ENCODE data around the gene KRTAP4-1.
"Not testable (repeated sequence)": the region's sequence is repeated elsewhere in the genome, so short reads cannot be mapped to it uniquely, and the experiment has no call there.

KRTAP4-1 gene

DNA sequence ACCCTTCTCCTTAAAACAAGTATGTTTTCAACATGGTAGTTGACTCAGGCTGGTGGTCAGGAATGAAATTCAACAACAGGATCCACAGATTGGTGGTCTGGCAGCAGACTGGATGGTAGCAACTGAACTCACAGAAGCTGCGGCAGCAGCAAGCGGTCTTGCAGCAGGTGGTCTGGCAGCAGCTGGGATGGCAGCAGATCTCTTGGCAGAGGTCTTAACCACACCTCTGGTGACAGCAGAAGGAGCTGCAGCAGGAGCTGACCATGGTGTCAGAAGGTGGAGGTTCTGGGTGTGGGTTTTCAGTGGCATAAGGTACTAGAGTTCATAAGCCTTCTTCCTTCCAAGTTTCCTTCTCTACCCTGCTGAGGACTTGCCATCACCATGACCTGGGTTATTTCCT, 2.2 kb upstream of the KRTAP4-1 start:
- Mint-ChIP-seq H3K27ac (no peak overlapping the region), H3K4me1 (ENCODE audit: low read depth) (no peaks in the 10 kb centered on the region), H3K36me3 (ENCODE audit: low read depth) (no peaks in the 10 kb centered on the region), H3K27me3 (peaks cover 7% of the 10 kb centered on the region), H3K4me3 (no peak overlapping the region), H3K9me3 (no peaks in the 10 kb centered on the region)

DNA sequence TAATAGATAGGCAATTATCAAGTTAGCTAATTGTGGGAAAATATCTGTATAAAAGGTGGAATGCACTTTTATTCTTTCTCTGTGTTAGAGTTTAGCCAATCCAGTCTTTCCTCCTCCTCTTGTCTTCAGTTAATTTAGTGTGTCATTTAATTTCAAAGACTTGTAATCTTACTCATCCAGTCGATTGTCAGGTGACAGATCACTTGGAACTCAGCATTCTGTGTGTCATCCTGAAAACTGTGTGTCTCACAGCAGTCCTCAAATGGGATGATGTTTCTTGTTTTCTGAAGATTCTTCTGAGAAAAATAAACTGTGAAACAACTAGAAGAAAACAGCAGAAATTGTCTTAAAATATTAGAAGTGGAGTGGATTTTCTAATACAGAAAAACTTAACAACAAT, 290 bp upstream of the KRTAP4-1 start:
- no peaks in the 10 kb centered on the region for H3K36me3 Mint-ChIP-seq (ENCODE audit: low read depth)
- H3K9me3 Mint-ChIP-seq = no peaks in the 10 kb centered on the region

DNA sequence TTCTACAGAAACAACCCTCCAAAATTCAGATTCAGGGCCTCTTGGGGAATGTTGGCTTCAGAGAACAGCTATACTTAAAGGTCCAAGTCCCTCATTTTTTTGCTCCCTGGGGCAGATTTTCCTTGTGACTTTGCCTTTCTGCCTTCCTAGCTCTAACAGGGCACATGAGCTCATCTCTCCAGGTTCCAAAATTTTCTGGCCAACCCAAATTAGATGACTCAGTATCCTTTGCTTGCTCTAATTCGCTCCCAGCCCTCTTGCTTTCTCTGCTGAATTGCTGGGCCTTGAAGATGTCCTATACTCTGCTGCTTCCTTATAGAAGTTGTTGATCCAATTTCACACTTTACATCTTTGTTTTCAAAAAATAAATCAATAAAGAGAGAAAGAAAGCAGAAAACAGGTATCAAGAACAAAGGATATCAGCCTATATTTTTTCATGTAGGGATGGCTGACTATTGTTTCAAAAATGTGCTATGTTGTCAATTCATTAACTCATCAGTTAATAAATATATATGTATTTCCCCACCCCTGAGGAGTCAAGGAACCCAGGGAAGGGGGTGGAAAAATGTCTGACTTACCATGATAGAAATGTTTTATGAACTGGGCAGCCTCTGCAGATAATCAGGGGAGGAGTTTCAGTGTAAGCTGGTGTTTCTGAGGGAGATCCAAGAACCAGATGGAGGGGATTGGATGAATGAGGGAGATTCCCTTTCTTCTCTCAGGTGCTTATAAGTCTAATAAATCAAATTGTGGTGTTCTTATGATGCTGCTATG, 5.7 kb downstream of the KRTAP4-1 start:
- H3K4me1 Mint-ChIP-seq (ENCODE audit: low read depth) = peaks cover 9% of the 10 kb centered on the region

More for the DNA sequence above, 290 bp upstream of the KRTAP4-1 start:
- Mint-ChIP-seq H3K4me3 (no peak overlapping the region), H3K4me1 (ENCODE audit: low read depth) (no peaks in the 10 kb centered on the region), H3K27me3 (no peaks in the 10 kb centered on the region), H3K27ac (no peak overlapping the region)

DNA sequence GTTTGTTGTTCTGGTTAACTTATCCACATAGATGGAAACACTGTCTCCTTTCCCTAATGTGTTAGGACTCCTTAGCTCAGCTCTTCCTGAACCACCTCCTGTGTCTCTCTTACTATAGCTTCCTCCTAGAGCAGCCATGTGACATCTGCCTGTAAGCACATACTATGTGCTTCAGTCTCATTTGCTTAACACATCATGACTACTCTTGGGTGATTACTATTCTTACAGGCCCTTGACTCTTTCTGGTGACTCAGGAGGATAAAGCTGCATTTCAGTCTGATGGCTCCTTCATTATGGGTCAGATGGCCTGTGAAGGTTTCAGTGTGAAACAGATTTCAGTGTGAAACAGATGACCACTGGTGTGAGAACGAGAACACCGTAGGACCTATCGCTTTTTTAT, 6.4 kb downstream of the KRTAP4-1 start:
- no peaks in the 10 kb centered on the region for H3K9me3 Mint-ChIP-seq
- no peak overlapping the region for H3K27ac Mint-ChIP-seq
- H3K27me3 Mint-ChIP-seq = no peaks in the 10 kb centered on the region
- H3K4me1 Mint-ChIP-seq (ENCODE audit: low read depth) = peaks cover 9% of the 10 kb centered on the region
- H3K36me3 Mint-ChIP-seq (ENCODE audit: low read depth) = no peaks in the 10 kb centered on the region
- no peak overlapping the region for H3K4me3 Mint-ChIP-seq

More for the DNA sequence above, 5.7 kb downstream of the KRTAP4-1 start:
- no peak overlapping the region for H3K4me3 Mint-ChIP-seq
- no peak overlapping the region for H3K27ac Mint-ChIP-seq
- H3K36me3 Mint-ChIP-seq (ENCODE audit: low read depth) = no peaks in the 10 kb centered on the region
- H3K9me3 Mint-ChIP-seq = no peaks in the 10 kb centered on the region
- H3K27me3 Mint-ChIP-seq = no peaks in the 10 kb centered on the region

DNA sequence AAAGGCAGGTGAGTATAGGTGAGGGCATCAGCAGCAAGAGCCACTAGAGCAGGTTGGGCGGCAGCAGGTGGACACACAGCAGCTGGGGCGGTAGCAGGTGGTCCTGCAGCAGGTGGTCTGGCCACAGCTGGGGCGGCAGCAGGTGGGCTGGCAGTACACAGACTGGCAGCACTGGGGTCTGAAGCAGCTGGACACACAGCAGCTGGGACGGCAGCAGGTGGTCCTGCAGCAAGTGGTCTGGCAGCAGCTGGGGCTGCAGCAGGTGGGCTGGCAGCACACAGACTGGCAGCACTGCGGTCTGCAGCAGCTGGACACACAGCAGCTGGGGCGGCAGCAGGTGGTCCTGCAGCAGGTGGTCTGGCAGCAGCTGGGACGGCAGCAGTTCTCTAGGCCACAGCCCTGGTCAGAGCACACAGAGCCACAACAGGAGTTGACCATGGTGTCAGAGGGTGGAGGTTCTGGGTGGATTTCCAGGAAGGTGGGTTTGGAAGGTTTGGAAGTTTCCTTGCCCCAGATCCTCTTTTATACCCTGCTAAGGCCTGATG, 6.9 kb downstream of the KRTAP4-1 start, which contains the start of gene KRTAP4-2:
TSS of gene KRTAP4-2 (minus strand) at position 495 of the 545 bp plus-strand sequence. CDS start at position 438, 57 bp downstream.
- Mint-ChIP-seq H3K9me3 (no peaks in the 10 kb centered on the region), H3K4me3 (no peak within 1 kb of the TSS), H3K4me1 (ENCODE audit: low read depth) (peaks cover 9% of the 10 kb centered on the region), H3K36me3 (ENCODE audit: low read depth) (no peaks in the 10 kb centered on the region), H3K27me3 (no peaks in the 10 kb centered on the region), H3K27ac (no peak within 1 kb of the TSS)

DNA sequence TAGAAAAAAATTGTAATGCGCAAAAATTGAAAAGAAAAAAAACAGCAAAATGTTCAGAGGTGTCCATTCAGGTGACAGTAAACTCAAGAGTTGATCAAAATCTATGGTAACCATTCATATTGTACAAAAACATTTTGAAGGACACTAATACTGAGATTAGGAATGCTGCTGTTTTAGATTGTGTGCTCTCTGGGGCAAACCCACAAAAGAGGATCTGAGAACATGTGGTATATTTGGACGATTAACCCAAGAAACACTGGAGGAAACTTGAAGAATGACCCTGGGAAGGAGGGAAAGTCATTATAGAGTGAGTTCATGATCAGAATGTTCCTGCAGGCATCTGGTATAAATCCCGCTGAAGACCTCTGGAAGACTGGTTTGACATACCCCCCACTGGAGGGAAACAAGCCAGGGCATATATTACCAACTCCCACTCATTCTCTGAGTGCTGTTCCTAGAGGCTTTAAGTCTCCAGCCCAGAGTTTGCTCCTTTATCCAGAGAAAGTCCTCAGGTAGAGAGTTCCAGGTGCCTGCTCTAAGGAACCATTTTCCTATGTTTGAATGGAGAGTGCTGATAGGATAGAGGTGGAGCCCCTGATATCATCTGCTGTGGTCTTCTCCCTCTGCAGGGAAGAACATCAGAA, 7.8 kb downstream of the KRTAP4-1 start:
- H3K4me3 Mint-ChIP-seq = no peak overlapping the region
- H3K27ac Mint-ChIP-seq = no peak overlapping the region
- no peaks in the 10 kb centered on the region for H3K36me3 Mint-ChIP-seq (ENCODE audit: low read depth)
- H3K4me1 Mint-ChIP-seq (ENCODE audit: low read depth) = peaks cover 9% of the 10 kb centered on the region
- H3K9me3 Mint-ChIP-seq = no peaks in the 10 kb centered on the region
- no peaks in the 10 kb centered on the region for H3K27me3 Mint-ChIP-seq

DNA sequence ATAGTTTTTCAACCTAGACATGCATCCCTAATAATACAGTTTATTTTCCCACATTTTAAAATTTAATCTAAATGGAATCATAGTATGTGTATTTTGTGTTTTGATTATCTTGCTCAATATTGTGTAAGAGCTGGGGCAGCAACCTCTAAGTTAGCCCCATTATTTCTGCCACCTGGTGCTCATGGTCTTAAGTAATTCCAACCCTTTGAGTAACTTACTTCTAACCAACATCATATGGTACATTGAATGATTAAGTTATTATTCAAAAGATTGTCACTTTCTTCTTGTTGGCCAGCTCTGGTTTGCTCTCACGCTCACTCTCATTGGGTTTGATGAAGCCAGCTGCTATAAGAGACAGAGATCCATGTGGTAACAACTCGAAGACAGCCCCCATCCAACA, 12.8 kb downstream of the KRTAP4-1 start:
- H3K4me3 Mint-ChIP-seq = no peak overlapping the region
- no peaks in the 10 kb centered on the region for H3K9me3 Mint-ChIP-seq
- peaks cover 2% of the 10 kb centered on the region for H3K4me1 Mint-ChIP-seq (ENCODE audit: low read depth)
- no peak overlapping the region for H3K27ac Mint-ChIP-seq
- no peaks in the 10 kb centered on the region for H3K27me3 Mint-ChIP-seq
- H3K36me3 Mint-ChIP-seq (ENCODE audit: low read depth) = no peaks in the 10 kb centered on the region

DNA sequence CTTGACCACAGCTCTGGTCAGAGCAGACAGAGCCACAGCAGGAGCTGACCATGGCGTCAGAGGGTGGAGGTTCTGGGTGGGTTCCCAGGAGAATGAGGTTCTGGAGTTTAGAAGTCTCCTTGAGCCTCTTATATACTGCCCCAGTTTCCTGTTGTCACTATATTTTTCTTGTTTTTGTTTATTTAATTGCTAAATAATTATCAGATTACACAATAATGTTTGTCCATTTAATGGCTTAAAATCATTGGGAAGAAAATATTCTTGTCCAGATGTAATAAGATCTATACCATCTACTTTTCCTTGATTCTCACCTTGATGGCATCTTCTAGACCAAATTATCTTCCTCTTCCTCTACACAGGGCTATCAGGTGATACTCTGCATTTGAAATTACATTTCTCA, 16.6 kb downstream of the KRTAP4-1 start, which contains the start of gene KRTAP4-3:
TSS of gene KRTAP4-3 (minus strand) at position 101 of the 400 bp plus-strand sequence. CDS start at position 52, 49 bp downstream.
- Mint-ChIP-seq H3K4me3 (no peak within 1 kb of the TSS), H3K9me3 (no peaks in the 10 kb centered on the region), H3K27ac (no peak within 1 kb of the TSS), H3K4me1 (ENCODE audit: low read depth) (no peaks in the 10 kb centered on the region), H3K27me3 (no peaks in the 10 kb centered on the region), H3K36me3 (ENCODE audit: low read depth) (no peaks in the 10 kb centered on the region)

DNA sequence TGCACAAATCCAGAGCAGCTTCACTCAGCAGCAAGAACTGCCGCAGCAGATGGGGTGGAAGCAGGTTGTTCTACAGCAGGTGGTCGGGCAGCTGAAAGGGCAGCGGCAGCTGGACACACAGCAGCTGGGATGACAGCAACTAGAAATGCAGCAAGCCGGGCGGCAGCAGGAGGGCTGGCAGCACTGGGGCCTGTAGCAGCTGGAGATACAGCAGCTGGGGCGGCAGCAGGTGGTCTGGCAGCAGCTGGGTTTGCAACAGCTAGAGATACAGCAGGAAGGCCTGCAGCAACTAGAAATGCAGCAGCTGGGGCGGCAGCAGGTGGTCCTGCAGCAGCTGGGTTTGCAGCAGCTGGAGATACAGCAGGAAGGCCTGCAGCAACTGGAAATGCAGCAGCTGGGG, 17.1 kb downstream of the KRTAP4-1 start:
- Mint-ChIP-seq H3K4me1 (ENCODE audit: low read depth) (no peaks in the 10 kb centered on the region), H3K27me3 (no peaks in the 10 kb centered on the region), H3K36me3 (ENCODE audit: low read depth) (no peaks in the 10 kb centered on the region), H3K27ac (no peak overlapping the region), H3K4me3 (no peak overlapping the region), H3K9me3 (no peaks in the 10 kb centered on the region)

DNA sequence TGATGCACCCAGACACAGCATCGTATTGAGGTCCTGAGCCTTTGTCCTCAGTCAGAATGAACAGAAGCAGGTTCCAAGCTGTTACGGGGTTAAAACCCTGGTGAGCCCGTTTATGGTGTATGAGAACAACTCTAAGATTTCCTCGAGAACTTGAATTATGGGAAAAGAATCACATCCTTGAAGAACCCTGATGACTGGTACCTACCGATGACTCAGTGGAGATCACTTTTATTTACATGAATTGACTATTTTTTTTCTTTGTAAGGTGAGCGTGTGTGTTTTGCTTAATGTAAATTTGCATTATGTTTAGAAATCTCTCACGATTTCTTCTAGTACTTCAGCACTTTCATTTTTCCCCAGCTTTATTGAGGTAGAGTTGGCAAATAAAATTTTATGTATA, 20.9 kb downstream of the KRTAP4-1 start:
- Mint-ChIP-seq H3K36me3 (ENCODE audit: low read depth) (no peaks in the 10 kb centered on the region), H3K4me1 (ENCODE audit: low read depth) (no peaks in the 10 kb centered on the region), H3K27me3 (no peaks in the 10 kb centered on the region), H3K4me3 (no peak overlapping the region), H3K9me3 (no peaks in the 10 kb centered on the region), H3K27ac (no peak overlapping the region)

DNA sequence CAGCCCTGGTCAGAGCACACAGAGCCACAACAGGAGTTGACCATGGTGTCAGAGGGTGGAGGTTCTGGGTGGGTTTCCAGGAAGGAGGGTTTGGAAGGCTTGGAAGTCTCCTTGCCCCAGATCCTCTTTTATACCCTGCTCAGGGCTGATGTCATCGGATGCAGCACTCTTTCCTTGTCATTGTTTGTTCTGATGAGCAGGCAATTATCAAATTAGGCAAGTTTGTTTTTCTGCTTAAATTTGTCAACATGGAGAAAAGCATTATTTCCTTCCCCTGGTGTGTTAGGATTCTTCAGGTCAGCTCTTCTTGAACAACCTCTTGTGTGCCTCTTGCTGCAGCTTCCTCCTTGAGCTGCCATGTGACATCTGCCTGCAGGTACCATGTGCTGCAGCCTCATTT, 24.1 kb downstream of the KRTAP4-1 start, which contains the start of gene KRTAP4-4:
TSS of gene KRTAP4-4 (minus strand) at position 101 of the 400 bp plus-strand sequence. CDS start at position 44, 57 bp downstream.
- Mint-ChIP-seq H3K27me3 (no peaks in the 10 kb centered on the region), H3K4me3 (no peak within 1 kb of the TSS), H3K36me3 (ENCODE audit: low read depth) (no peaks in the 10 kb centered on the region), H3K4me1 (ENCODE audit: low read depth) (no peaks in the 10 kb centered on the region), H3K9me3 (no peaks in the 10 kb centered on the region), H3K27ac (no peak within 1 kb of the TSS)

DNA sequence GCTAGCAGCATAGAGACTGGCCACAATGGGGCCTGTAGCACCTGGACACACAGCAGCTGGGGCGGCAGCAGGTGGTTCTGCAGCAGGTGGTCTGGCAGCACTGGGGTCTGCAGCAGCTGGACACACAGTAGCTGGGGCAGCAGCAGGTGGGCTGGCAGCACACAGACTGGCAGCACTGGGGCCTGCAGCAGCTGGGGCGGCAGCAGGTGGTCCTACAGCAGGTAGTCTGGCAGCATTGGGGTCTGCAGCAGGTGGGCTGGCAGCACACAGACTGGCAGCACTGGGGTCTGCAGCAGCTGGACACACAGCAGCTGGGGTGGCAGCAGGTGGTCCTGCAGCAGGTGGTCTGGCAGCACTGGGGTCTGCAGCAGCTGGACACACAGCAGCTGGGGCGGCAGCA, 24.5 kb downstream of the KRTAP4-1 start:
- not testable (repeated sequence) for H3K4me3 Mint-ChIP-seq

DNA sequence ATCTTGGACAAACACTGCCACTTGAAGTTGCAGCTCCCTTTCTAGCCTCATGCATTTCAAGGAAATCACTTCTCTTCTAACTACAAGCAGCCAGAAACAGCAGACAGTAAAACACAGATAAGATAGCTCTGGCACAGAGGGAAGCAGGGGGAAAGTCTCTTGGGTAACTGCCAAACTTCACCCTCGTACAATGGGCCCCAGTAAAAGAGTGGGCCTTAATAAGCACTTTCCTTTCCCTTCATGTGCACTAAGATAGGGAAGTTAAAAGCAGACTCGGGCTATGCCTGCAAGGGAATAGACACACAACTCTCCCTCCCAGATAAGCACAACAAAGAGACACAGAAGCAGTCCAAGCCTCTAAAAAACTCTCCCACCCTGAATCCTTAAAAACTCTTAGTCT, 30.9 kb downstream of the KRTAP4-1 start:
- Mint-ChIP-seq H3K4me3 (no peak overlapping the region), H3K27ac (no peak overlapping the region), H3K36me3 (ENCODE audit: low read depth) (no peaks in the 10 kb centered on the region), H3K4me1 (ENCODE audit: low read depth) (no peaks in the 10 kb centered on the region), H3K27me3 (peaks cover 3% of the 10 kb centered on the region), H3K9me3 (no peaks in the 10 kb centered on the region)

More for the DNA sequence above, 24.5 kb downstream of the KRTAP4-1 start:
- H3K9me3 Mint-ChIP-seq; H3K36me3 Mint-ChIP-seq (ENCODE audit: low read depth); H3K27me3 Mint-ChIP-seq; H3K4me1 Mint-ChIP-seq (ENCODE audit: low read depth); H3K27ac Mint-ChIP-seq: not testable (repeated sequence)

DNA sequence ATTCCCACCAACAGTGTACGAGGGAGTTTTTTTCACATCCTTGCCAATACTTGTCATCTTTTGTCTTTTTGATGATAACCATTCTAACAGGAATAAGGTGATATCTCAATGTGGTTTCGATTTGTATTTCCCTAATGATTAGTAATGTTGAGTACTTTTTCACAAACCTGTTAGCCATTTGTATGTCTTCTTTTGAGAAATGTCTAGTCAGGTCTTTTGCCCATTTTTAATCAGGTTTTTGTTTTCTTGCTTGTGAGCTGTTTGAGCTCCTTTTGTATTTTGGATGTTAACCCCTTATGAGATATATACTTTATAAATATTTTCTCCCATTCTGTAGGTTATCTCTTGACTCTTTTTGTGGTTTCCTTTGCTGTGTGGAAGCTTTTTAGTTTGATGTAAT, 33.2 kb downstream of the KRTAP4-1 start:
- peaks cover 3% of the 10 kb centered on the region for H3K27me3 Mint-ChIP-seq
- no peak overlapping the region for H3K27ac Mint-ChIP-seq
- no peak overlapping the region for H3K4me3 Mint-ChIP-seq
- H3K9me3 Mint-ChIP-seq = no peaks in the 10 kb centered on the region
- H3K4me1 Mint-ChIP-seq (ENCODE audit: low read depth) = no peaks in the 10 kb centered on the region
- no peaks in the 10 kb centered on the region for H3K36me3 Mint-ChIP-seq (ENCODE audit: low read depth)

DNA sequence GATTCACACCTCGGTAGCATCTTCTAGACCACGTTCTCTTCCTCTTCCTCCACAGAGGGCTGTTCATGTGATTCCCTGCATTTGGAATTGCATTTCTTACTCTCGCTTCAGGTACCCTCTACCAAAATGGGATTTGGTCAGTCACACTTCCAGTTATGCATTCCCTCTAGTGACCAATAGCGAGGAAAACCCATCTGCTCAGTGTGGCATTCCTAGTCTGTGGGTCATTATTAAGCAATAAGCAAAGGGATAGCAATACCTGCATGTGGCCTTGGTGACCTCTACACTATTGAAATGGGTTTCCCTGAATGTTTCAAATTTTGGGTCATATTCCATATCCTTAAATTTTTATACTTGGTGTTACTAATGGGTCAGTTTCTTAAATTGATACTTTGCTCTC, 34.7 kb downstream of the KRTAP4-1 start:
- Mint-ChIP-seq H3K36me3 (ENCODE audit: low read depth) (no peaks in the 10 kb centered on the region), H3K9me3 (no peaks in the 10 kb centered on the region), H3K4me1 (ENCODE audit: low read depth) (no peaks in the 10 kb centered on the region), H3K4me3 (no peak overlapping the region), H3K27ac (no peak overlapping the region), H3K27me3 (peaks cover 3% of the 10 kb centered on the region)

All from stimulated activated naive CD8-positive, alpha-beta T cell treated with anti-CD3 and anti-CD28 coated beads, Interleukin-15, Interleukin-2, amounts not matched to agents 100 ng/mL and 50 ng/mL, for 24 hours (primary cell).